ENCODE data around the gene ZCCHC14.

DNA sequence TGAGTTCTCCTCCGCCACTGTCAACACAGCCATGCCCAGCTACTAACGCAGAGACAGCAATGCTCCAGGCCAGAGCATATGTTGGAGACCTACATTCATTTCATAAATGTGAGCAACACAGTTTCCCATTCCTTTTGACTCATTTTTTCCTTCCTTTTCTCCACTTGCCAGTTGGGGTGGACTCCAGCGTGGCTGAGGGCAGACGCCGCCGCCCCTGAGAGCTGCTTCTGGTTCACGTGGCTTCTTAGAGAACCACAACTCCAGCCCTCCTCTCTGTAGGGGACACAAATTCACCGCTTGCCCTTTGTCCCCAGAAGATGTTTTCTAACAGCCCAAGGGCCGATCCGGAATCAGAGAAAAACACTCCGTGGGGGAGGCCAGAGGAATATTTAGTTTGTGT lies 45.8 kb upstream of the ZCCHC14 start:
- TF ChIP-seq POLR2A (IDR thresholded peaks at IDR 0.05), result no peak
- TF ChIP-seq, protein P1, sequence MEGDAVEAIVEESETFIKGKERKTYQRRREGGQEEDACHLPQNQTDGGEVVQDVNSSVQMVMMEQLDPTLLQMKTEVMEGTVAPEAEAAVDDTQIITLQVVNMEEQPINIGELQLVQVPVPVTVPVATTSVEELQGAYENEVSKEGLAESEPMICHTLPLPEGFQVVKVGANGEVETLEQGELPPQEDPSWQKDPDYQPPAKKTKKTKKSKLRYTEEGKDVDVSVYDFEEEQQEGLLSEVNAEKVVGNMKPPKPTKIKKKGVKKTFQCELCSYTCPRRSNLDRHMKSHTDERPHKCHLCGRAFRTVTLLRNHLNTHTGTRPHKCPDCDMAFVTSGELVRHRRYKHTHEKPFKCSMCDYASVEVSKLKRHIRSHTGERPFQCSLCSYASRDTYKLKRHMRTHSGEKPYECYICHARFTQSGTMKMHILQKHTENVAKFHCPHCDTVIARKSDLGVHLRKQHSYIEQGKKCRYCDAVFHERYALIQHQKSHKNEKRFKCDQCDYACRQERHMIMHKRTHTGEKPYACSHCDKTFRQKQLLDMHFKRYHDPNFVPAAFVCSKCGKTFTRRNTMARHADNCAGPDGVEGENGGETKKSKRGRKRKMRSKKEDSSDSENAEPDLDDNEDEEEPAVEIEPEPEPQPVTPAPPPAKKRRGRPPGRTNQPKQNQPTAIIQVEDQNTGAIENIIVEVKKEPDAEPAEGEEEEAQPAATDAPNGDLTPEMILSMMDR (IDR thresholded peaks at IDR 0.05), result no peak
- no peak for TF ChIP-seq POLR2AphosphoS5 (IDR thresholded peaks at IDR 0.05)

All from upper lobe of left lung (tissue), 4 donors.